Measurements from ENCODE around the gene NCOA3. TPM values are rescaled to one million over a fixed set of nuclear protein-coding genes. Genes with fewer than 3 reads are reported as not detected.
A peak's percentile ranks its signal among the peaks of the same experiment; 100 is the strongest.
"Not testable (repeated sequence)": the region's sequence is repeated elsewhere in the genome, so short reads cannot be mapped to it uniquely, and the experiment has no call there.

Gene NCOA3
- total RNA-seq, 1 donor from 2014 or later = 13.6 TPM

DNA sequence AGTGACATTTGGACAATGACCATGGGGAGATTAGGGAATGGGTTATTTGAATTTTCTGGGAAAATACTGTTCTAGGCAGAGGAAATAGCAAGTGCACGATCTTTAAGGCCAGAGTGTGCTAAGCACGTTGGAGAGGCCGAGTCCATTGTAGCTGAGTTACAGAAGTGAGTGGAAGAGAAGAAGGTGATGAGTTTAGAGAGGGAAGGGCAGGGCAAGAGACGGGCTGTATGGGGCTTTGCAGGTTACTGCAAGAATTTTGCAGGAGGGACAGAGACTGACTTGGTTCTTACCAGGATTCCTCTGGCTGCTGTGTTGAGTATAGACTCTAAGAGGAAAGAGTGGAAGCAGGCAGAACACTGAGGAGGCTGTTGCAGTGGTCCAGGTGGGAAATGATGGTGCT lies 1.1 kb upstream of the NCOA3 start:
- no peak for DNase-seq (ENCODE audit: low read depth)

GRCh38 chr20:47501116-47501481 lies 588 bp upstream of the NCOA3 start:
- DNase-seq (ENCODE audit: low read depth) = no peak

GRCh38 chr20:47502271-47503239 lies 868 bp downstream of the NCOA3 start:
- peak; percentile 40 for DNase-seq (ENCODE audit: low read depth)

DNA sequence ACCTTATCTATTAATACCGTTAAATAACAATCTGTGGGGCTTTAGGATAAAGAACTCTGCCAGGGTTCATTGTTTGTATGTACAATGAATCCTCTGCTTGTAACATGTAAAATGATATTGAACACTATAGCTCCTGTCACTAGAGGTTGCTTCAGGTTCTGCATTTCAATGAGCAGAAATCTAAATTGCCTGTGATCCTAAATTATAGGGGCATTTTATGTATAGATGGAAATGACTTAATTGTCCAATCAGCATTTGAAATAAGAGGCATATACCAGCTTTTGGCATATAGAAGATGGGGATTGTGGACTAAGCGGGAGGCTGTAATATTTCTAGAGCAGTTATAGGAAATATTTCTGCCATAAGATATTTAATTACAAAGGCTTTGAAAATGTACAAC lies 2.0 kb downstream of the NCOA3 start:
- no peak for DNase-seq (ENCODE audit: low read depth)

DNA sequence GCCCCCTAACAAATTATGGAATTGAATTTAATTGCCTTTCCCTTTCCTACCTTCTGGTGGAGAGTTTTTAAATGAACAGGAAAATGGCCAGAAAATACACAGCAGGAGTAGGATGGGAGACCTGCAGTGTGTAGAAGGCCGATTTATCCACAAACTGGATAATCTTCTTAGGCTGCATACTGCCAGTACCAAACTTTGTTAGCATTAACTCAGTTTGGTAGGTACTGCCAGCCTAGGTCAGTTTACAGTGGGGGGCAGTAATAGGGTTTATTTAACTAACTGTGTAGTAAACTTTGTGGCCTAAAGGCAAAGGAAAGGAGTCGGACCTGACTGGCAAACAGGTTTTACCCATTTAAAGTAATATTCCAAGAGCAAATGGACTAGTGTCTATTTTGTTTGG lies 4.6 kb downstream of the NCOA3 start:
- DNase-seq (ENCODE audit: low read depth) = no peak

DNA sequence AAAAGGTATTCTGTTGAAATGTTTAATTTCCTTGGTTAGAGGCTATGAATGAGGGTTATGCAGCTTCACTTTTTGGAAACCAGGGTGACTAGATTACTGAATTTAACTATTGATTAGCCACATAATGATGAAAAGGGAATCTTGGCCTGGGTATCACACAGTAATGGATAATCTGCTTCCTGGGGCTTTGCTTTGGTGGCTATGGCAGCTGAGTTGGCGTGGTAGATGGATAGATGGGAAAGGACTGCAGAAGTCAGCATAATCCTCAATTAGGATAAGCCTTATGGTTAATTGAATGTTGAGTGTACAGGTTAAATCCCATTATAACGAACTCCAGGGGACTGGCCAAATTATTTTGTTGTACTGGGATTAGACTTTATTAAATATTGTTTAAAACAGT lies 5.2 kb downstream of the NCOA3 start:
- DNase-seq (ENCODE audit: low read depth) = no peak

- not testable (repeated sequence) for DNase-seq (ENCODE audit: low read depth)
These were observed 5.7 kb downstream of the NCOA3 start for GRCh38 chr20:47507275-47507981.

- no peak for DNase-seq (ENCODE audit: low read depth)
These were observed 6.6 kb downstream of the NCOA3 start for GRCh38 chr20:47508278-47508677.

DNA sequence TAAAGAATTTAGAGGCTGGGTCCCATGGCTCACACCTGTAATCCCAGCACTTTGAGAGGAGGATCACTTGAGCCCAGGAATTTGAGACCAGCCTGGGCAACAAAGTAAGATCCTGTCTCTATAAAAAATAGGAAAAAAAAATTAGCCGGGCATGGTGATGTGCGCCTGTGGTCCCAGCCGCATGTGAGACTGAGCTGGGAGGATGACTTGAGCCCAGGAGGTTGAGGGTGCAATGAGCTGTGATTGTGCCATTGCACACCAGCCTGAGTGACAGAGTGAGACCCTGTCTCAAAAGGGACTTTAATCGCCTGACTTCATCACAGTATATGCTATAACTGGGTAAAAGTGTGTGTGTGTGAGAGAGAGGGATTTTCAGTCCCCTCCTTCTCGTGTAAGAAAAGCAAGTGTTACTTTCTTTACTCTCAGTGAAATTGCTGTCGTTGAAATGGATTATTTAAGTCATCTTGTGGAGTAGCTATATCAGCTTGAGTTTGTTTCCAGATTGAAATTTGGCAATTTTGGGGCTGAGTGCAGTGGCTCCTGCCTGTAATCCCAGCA lies 7.5 kb downstream of the NCOA3 start:
- no peak for DNase-seq (ENCODE audit: low read depth)

GRCh38 chr20:47509685-47510084 lies 8.0 kb downstream of the NCOA3 start:
- DNase-seq (ENCODE audit: low read depth) = no peak

GRCh38 chr20:47515843-47516242 lies 14.2 kb downstream of the NCOA3 start:
- no peak for DNase-seq (ENCODE audit: low read depth)

- no peak for DNase-seq (ENCODE audit: low read depth)
These were observed 19.5 kb downstream of the NCOA3 start for GRCh38 chr20:47521059-47521808.

DNA sequence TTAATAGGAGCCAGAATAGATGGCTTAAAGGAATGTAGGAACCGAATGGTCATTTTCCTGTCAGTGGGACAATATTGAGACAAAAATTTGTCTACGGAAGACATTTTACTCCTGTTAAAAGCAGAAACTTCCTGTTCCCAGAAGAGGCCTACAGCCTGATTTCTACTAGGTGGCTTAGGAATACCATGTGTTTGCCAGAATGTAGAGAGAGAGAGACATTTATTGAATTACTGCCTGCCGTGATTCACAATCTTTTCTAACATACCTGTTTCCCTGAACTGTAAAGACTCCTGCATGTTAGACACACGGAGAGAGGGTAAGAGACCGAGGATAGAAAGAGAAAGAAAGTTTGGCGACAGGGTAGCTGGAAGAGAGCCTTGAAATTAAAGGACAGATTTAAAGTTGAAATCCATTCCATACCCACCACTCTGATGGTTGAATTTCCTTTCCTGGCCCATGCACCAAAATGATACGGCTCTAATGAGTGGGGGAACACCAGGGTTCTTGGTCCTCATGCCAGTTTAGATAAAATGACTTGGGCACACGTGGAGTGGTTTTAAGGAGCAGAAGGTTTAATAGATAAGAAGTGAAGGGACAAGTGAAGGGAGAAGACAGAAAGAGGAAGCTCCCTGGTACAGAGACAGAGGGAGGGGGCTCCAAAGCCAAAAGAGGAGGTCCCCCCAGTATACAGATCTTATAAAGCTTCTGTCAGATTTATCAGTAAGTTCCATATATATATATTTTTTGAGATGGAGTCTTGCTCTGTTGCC lies 22.5 kb downstream of the NCOA3 start:
- no peak for DNase-seq (ENCODE audit: low read depth)

DNA sequence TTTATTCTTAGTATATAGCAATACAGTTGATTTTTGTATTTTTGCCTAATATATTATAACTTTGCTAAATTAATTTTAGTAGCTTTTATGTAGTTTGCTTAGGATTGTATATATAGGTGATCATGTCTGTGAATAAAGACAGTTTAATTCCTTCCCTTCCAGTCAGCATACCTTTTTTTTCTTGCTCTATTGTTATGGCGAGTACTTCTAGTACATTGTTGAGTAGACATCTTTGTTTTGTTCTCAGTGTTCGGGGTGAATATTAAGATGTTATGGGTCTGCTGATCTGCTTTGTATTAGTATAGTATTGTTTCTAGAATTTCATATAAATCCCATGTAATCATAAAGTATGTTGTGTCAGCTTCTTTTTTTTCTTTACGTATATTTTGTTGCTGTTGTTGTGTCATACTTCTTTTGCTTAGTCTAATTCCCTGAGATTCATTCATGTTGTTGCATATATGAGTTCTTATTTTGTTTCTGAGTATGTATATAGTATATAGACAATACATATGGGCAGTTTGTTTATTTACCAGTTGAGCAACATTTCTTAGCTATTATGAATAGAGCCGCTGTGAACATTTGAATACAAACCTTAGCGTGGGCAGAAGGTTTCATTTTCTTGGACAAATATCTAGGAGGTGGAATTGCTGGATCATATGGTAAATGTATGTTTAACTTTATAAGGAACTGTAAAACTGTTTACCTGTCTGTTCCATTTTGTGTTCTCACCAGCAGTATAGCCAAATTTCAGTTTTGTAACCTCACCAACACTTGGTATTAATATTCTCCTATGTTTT lies 25.5 kb downstream of the NCOA3 start:
- no peak for DNase-seq (ENCODE audit: low read depth)

DNA sequence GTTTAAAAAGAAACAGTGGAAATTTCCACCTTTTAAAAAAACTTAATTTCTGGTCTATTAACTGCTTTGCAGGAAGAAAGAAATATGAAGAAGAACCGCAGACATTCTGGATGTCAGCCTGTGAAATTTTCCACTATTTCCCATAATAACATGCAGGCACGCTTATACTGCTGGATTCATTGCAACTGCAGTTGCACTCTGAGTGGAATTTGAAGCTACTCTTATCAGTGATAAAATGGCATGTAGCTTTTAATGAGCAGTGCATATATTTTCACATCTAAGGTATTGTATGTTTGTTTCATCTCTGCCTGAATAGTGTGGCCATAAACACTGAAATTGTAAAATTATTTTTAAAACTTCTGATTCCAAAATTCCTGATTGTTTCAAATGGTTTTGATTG lies 28.2 kb downstream of the NCOA3 start:
- DNase-seq (ENCODE audit: low read depth) = no peak

- DNase-seq (ENCODE audit: low read depth) = no peak
These were observed 29.8 kb downstream of the NCOA3 start for GRCh38 chr20:47531458-47531857.

- DNase-seq (ENCODE audit: low read depth) = no peak
These were observed 30.3 kb downstream of the NCOA3 start for GRCh38 chr20:47532002-47532401.

- DNase-seq (ENCODE audit: low read depth) = no peak
These were observed 31.9 kb downstream of the NCOA3 start for GRCh38 chr20:47533518-47534062.

GRCh38 chr20:47534405-47534804 lies 32.7 kb downstream of the NCOA3 start:
- no peak for DNase-seq (ENCODE audit: low read depth)

DNA sequence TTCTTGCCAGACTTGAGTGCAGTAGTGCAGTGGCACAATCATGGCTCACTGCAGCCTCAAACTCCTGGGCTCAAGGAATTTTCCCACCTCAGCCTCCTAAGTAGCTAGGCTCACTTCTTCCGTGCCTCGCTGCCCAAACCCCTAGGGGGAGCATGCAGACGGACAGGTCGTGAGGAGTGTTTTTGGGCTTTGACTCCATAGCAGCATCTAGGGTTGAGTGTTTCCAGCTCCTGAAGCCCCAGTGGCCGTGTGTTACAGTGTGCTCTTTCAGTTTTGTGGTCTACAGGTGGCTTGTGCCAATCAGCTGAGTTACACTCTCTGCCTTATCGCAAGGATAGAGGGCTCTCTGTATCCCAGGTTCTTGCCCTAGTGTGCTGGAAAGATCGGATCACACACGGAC lies 33.4 kb downstream of the NCOA3 start:
- no peak for DNase-seq (ENCODE audit: low read depth)
